HEK293T (cell line): Measurements from ENCODE around the gene NOC2L.

ENCODE experiments used
- CTCF ChIA-PET: fragments of 350-600 bp; formaldehyde crosslinking; extraction: SDS; loops from one replicate; lab custom pipeline; 2021; ENCODE audit warnings: antibody characterized with exemption, inconsistent platforms; lab: Yijun Ruan, JAX
- POLR2A ChIA-PET: fragments of 350-600 bp; formaldehyde crosslinking; extraction: SDS; loops from one replicate; lab custom pipeline; 2020; ENCODE audit warnings: antibody characterized with exemption, inconsistent platforms; lab: Yijun Ruan, JAX
- DNase-seq: peaks from one replicate; pipeline ENCODE4 v3.0.0; 2012; ENCODE audit warnings: mixed read lengths; ENCODE audit errors: extremely low spot score
- ARNT ChIP-seq: fragments of 450-650 bp; IDR thresholded peaks from 2 replicates; pipeline ENCODE4 v1.6.1; 2017; ENCODE audit warnings: mild to moderate bottlenecking
- BHLHE40 ChIP-seq: fragments of 450-650 bp; IDR thresholded peaks from 2 replicates; pipeline ENCODE4 v1.6.1; 2016; ENCODE audit warnings: mild to moderate bottlenecking, moderate library complexity, borderline replicate concordance
- CTBP1 ChIP-seq: fragments of 450-650 bp; IDR thresholded peaks from 2 replicates; pipeline ENCODE4 v1.6.1; 2016; ENCODE audit warnings: borderline replicate concordance
- ELF4 ChIP-seq: fragments of 450-650 bp; IDR thresholded peaks from 2 replicates; pipeline ENCODE4 v1.6.1; 2017; ENCODE audit warnings: antibody characterized with exemption
- FOXA1 ChIP-seq: fragments of 450-650 bp; IDR thresholded peaks from 2 replicates; pipeline ENCODE4 v1.6.1; 2016; ENCODE audit warnings: mild to moderate bottlenecking
- FOXK2 ChIP-seq: fragments of 450-650 bp; IDR thresholded peaks from 2 replicates; pipeline ENCODE4 v1.6.1; 2016; ENCODE audit warnings: mild to moderate bottlenecking
- FOXM1 ChIP-seq: fragments of 450-650 bp; IDR thresholded peaks from 2 replicates; pipeline ENCODE4 v1.6.1; 2017; ENCODE audit warnings: mild to moderate bottlenecking, borderline replicate concordance
- HDGF ChIP-seq: fragments of 450-650 bp; IDR thresholded peaks from 2 replicates; pipeline ENCODE4 v1.6.1; 2017; ENCODE audit warnings: antibody characterized with exemption, borderline replicate concordance
- L3MBTL2 ChIP-seq: fragments of 450-650 bp; conservative IDR thresholded peaks from 2 replicates; pipeline ENCODE4 v1.6.1; 2016; ENCODE audit warnings: mild to moderate bottlenecking
- LEF1 ChIP-seq: fragments of 450-650 bp; IDR thresholded peaks from 2 replicates; pipeline ENCODE4 v1.6.1; 2017; ENCODE audit warnings: mild to moderate bottlenecking, borderline replicate concordance
- NFRKB ChIP-seq: fragments of 450-650 bp; IDR thresholded peaks from 2 replicates; pipeline ENCODE4 v1.6.1; 2016; ENCODE audit warnings: mild to moderate bottlenecking, moderate library complexity
- PKNOX1 ChIP-seq: fragments of 450-650 bp; IDR thresholded peaks from 2 replicates; pipeline ENCODE4 v1.6.1; 2016
- SP1 ChIP-seq: fragments of 450-650 bp; IDR thresholded peaks from 2 replicates; pipeline ENCODE4 v1.6.1; 2017
- SUZ12 ChIP-seq: fragments of 450-650 bp; IDR thresholded peaks from 2 replicates; pipeline ENCODE4 v1.6.1; 2016; ENCODE audit warnings: mild to moderate bottlenecking
- TARDBP ChIP-seq: fragments of 450-650 bp; IDR thresholded peaks from 2 replicates; pipeline ENCODE4 v1.6.1; 2016
- ZNF384 ChIP-seq: fragments of 450-650 bp; IDR thresholded peaks from 2 replicates; pipeline ENCODE4 v1.6.1; 2016

NOC2L gene

DNA sequence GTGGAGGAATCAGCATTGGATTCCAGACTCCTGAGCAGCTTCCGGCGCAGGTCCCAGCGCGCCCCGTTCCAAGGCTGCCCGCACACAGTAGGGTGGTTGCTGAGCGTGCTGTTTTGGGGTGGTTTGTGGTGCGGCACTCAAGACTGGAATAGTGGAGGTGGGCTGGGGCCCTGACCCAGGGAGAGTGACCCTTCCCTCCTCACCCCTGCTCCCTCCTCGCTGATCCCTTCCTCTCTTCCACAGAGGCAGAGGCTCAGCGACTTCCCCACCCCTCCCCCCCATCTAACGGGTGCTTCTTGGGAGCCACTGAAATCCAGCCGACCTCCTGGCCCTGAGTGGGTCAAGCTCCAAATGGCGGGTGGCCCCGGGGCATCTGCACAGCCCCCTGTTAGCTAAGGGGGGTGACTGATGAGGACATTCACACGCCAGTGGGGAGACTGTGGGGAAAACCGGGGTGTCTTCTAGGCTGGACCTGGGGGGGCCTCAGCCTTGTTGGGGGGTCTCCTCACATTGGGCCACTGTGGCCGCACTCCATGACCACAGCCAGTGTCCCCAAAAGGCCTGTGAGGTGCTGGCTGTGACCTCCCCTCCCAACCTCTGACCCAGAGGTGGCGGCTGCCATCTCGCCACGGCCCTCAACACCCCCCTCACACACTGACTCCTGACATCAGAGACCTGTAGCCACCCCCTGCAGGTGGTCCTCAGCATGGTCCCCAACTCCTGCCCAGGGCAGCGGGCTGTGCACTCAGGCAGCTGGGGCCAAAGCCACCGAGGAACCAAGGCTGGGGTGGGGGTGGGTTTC lies 44.8 kb upstream of the NOC2L start:
- ChIA-PET POLR2A (interaction anchor here (0.9 kb wide), 1 partner anchor 10 kb away, joined by 4 read pairs; the partner anchor contains the start of gene ISG15), CTCF (no interaction called here)
- TF ChIP-seq ELF4 (no peak), CTBP1 (no peak), SUZ12 (no peak), FOXA1 (no peak), L3MBTL2 (no peak), ARNT (no peak), BHLHE40 (no peak), ZNF384 (no peak), PKNOX1 (no peak), LEF1 (no peak), TARDBP (no peak), NFRKB (no peak), FOXK2 (no peak), FOXM1 (no peak), SP1 (no peak), HDGF (no peak)
- no peak for DNase-seq

- TF ChIP-seq BHLHE40 (no peak), LEF1 (no peak), SUZ12 (no peak), PKNOX1 (peak; percentile 59), ZNF384 (no peak), ARNT (0 out of 2 replicates have a peak, but pooled peaks have one; percentile 1), HDGF (no peak), L3MBTL2 (peak; percentile 50; the same call in 1 of the 2 replicates), TARDBP (no peak), CTBP1 (no peak), FOXM1 (no peak), FOXA1 (no peak), NFRKB (no peak), ELF4 (no peak), FOXK2 (no peak), SP1 (no peak)
- no peak for DNase-seq
- POLR2A ChIA-PET = interaction anchor here (0.9 to 2.6 kb wide), 9 partner anchors 12 to 78 kb away, joined by 3 to 12 read pairs (median 5); partner anchors contain the start of genes ISG15 and PERM1
- CTCF ChIA-PET = interaction anchor here (0.6 to 1.0 kb wide), 2 partner anchors 17 to 57 kb away, joined by 3 read pairs; no protein-coding TSS in a partner anchor
These were observed 42.2 kb upstream of the NOC2L start for GRCh38 chr1:1001057-1001783.

DNA sequence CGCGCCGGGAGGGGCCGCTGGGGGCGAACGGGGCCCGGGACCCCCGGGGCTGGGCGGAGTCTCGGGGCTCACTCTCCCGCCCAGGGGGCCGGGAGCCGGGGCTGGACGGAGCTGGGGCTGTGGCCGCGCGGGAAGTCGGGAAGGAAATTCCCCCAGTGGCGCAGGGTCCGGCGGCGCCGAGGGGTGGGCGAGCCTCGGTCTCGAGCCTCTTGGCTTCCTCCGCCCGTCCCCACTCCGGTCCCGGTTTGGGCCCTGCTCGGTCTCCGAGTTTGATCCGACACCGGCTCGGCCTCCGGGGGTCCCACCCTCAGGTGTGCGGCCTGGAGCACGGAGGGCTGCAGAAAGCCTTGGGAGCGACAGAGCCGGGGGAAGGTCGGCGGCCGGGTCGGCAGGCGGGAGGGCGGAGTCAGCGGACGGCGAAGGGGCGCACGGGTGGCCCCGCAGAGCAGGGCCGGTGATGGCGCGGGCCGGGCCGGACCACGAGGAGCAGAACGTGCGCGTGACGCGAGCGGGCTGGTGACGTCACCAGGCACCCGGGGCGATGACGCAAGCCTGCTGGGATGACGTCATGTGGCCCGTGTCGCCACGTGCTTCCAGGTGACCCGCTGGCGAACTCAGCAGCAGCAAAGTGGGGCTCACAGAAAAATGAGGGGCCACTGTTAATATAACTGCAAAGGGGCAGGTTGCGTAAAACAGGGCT lies 41.5 kb upstream of the NOC2L start:
- POLR2A ChIA-PET = interaction anchor here (0.6 to 2.6 kb wide), 12 partner anchors 13 to 79 kb away, joined by 3 to 9 read pairs (median 4); partner anchors contain the start of genes AGRN, ISG15 and PERM1
- peak; percentile 90 for TF ChIP-seq LEF1
- TF ChIP-seq SP1 = no peak
- TF ChIP-seq BHLHE40 = no peak
- TF ChIP-seq SUZ12 = no peak
- no peak for TF ChIP-seq FOXA1
- no peak for TF ChIP-seq PKNOX1
- TF ChIP-seq ZNF384 = no peak
- TF ChIP-seq ARNT = peak; percentile 62; the same call in 1 of the 2 replicates
- no peak for TF ChIP-seq NFRKB
- TF ChIP-seq TARDBP = peak; percentile 95
- TF ChIP-seq ELF4 = 0 out of 2 replicates have a peak, but pooled peaks have one; percentile 25
- no peak for TF ChIP-seq HDGF
- no peak for TF ChIP-seq FOXK2
- TF ChIP-seq L3MBTL2 = peak; percentile 92
- peak; percentile 88 for TF ChIP-seq CTBP1
- TF ChIP-seq FOXM1 = no peak
- CTCF ChIA-PET = interaction anchor here (0.6 to 1.0 kb wide), 2 partner anchors 16 to 58 kb away, joined by 3 read pairs; no protein-coding TSS in a partner anchor
- peak; percentile 88 for DNase-seq

GRCh38 chr1:999725-1000356 lies 40.8 kb upstream of the NOC2L start, which contains the start of gene HES4:
HES4 (minus strand) TSS chr1:1000097; CDS start chr1:999973, 124 bp downstream.
- DNase-seq = peak; percentile 85
- CTCF ChIA-PET = no interaction called here
- POLR2A ChIA-PET = interaction anchor here (0.6 to 2.6 kb wide), 9 partner anchors 14 to 291 kb away, joined by 3 to 9 read pairs (median 4); partner anchors contain the start of genes AGRN, ISG15 and PERM1
- no peak for TF ChIP-seq ZNF384
- no peak for TF ChIP-seq L3MBTL2
- TF ChIP-seq PKNOX1 = peak; percentile 97
- no peak for TF ChIP-seq SUZ12
- no peak for TF ChIP-seq NFRKB
- peak; percentile 78 for TF ChIP-seq ARNT
- peak; percentile 92 for TF ChIP-seq FOXM1
- no peak for TF ChIP-seq SP1
- TF ChIP-seq TARDBP = no peak
- no peak for TF ChIP-seq FOXA1
- no peak for TF ChIP-seq HDGF
- TF ChIP-seq CTBP1 = 0 out of 2 replicates have a peak, but pooled peaks have one; percentile 34
- no peak; the same call in 1 of the 2 replicates for TF ChIP-seq LEF1
- TF ChIP-seq ELF4 = no peak
- TF ChIP-seq BHLHE40 = no peak
- no peak for TF ChIP-seq FOXK2
